CD4-positive, alpha-beta T cell treated with Interleukin-21 for 1 hour (primary cell): ENCODE measurements around the gene CCDC7.
A peak's percentile ranks its signal among the peaks of the same experiment; 100 is the strongest.
"Not testable (repeated sequence)": the region's sequence is repeated elsewhere in the genome, so short reads cannot be mapped to it uniquely, and the experiment has no call there.

Experiments used
- DNase-seq: peaks from one replicate; pipeline ENCODE4 v3.0.0-alpha.2; 2020

The CCDC7 gene

DNA sequence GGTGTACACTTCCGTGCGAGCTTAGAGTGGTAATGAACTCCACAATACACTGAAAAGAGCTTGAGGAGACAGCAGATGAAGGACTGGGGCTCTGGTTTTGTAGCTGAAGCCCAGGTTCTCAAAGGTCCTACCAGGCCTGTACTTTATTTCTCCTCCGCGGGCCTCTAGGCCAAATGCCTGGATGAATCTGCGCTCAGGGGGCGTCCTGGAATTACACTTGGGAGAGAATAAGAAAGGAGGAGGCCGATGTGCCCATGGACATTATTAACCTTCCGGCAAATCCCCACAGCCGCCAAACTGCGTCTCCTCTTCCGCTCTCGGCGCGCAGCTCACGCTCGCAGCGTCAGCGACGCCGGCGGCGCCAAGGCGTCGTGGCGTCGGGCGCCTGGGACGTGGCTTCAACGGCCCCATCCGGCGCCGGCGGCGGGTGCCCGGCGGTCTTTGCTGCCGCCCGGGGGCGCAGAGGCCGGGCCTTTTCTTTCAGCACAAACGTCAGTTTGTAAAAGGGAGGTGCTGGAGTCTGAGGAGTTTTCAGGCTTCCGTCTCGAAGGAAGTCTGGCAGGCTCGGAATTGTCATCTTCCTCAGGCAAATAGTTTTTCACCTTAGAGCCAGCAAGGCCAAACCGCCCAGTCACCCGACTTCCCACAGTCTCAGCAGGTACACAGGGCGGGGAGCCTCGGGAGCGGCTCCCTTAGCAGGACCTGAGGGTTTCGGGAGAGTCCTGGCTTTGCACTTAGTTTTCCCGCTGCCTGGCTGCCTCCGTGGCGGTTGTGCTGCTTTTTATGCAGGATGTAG is at the start of gene CCDC7:
TSS of gene CCDC7 (plus strand) at position 401 of the 796 bp plus-strand sequence. CDS start 5,503 bp downstream, outside the sequence.
- peak; percentile 88 for DNase-seq

GRCh38 chr10:32397163-32397562 is 48.8 kb upstream of the CCDC7 start:
- DNase-seq, result not testable (repeated sequence)

GRCh38 chr10:32399720-32400119 is 46.2 kb upstream of the CCDC7 start:
- DNase-seq, result not testable (repeated sequence)

- DNase-seq, result no peak
Measured at GRCh38 chr10:32400961-32401360, 45.0 kb upstream of the CCDC7 start.

- no peak for DNase-seq
Measured at GRCh38 chr10:32402499-32402898, 43.4 kb upstream of the CCDC7 start.

DNA sequence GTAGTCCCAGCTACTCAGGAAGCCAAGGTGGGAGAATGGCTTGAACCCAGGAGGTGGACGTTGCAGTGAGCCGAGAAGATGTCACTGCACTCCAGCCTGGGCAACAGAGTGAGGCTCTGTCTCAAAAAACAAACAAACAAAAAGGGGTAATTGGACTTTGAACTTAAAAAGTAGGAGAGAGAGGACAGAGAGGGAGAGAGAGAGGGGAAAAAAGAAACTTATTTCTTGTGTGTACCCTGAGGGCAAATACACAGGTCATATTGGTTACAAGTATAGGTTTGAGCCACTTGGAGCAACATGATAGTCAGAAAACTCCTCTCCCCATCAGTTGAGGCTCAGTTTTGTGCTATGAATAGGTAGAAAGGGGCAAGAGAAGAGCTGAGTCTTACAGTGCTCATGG is 42.8 kb upstream of the CCDC7 start:
- DNase-seq, result no peak

- no peak for DNase-seq
Measured at GRCh38 chr10:32408690-32409089, 37.2 kb upstream of the CCDC7 start.

- DNase-seq, result no peak
Measured at GRCh38 chr10:32409741-32410140, 36.2 kb upstream of the CCDC7 start.

- DNase-seq, result no peak
Measured at GRCh38 chr10:32410569-32410968, 35.4 kb upstream of the CCDC7 start.

DNA sequence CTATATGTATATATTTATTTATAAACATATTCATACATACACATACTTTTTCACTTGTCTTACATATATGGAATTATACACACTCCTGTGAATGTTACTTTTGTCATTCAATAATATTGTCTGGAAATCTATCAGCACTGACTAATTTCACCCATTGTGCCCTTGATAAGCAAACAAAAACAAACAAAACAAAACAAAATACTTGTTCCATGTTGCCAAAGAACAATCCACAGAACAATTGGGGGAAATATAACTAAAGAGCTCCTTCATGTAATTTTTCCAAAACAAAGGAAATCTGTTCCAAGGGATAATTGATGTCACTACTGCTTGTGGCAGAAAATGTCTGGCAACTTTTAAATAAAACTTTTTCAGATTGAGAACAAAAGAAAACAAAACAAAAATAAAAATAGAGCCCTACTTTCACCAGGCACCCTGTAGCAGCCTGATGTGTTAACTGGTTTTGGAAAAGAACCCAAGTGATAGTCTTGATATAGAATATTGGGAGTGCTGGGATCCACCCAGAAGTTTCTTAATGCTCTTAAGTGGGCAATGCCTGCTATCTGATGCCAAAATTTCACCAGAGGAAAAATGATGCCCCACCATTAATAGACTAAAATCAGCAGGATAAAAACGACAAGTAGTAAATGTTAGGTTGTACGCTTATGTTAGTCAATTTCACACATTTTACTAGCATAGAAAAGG is 34.0 kb upstream of the CCDC7 start:
- DNase-seq, result no peak

GRCh38 chr10:32412499-32412853 is 33.5 kb upstream of the CCDC7 start:
- no peak for DNase-seq

DNA sequence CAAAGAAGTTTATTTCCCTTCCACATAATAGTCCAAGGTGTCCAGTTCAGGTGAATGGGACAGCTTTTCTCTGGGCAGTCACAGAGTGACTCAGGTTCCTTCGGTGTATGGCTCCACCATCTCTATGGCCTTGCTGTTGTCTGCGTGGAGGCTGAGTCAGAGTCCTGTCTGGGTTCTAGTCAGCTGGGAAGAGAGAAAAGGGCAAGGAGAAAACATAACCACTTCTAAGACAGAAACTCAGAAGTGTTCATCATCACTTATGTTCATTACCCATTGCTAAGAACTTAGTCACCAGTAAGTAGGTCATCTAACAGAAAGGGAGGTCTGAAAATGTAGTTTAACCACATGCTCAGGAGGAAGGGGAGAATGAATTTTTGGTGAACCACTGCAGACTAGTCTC is 32.4 kb upstream of the CCDC7 start:
- peak; percentile 2 for DNase-seq

- no peak for DNase-seq
Measured at GRCh38 chr10:32415361-32415760, 30.6 kb upstream of the CCDC7 start.

DNA sequence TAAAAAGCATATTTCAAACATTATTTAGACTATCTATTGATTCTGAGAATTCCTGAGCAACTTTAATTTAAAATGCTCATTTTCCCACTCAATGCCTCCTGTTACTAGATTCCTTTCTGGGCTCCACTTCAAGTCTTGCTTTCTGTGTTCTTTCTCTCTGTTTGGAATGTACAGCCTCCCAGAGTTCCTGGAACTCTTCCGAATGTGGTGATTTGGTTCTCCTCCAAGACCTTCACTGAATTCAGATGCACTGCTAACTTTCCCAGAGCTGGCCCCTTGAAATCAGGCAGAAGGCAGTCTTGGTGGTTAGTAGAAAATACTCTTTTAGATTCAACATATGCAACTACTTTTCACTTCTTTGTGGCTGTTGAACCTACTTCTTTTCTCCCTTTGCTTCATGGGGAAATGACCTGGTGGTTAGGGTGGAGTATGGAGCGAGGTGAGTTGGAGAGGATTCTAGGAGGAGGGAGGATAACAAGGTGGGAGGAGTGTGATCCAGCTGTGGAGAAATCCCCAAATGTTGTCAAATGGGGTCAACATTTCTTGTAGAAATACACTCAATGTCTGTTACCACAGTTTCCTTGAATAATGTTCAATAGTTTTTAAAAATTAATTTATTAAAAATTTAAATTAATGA is 27.9 kb upstream of the CCDC7 start:
- no peak for DNase-seq

GRCh38 chr10:32418572-32418971 is 27.4 kb upstream of the CCDC7 start:
- DNase-seq, result no peak

DNA sequence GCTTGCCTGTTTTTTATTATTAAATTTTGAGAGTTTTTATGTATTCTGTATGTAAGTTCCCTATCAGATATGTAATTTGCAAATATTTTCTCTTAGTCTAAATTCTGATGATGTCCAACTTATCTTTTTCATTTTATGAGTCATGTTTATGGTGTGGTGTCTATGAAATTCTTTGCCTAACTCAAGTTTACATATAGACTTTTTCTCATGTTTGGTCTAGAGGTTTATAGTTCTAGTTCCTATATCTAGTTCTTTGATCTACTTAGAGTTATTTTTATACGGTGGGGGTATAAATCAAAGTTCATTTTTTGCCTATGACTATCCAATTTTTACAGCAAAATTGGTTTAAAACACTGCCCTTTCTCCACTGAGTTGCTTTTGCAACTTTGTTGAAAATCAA is 26.3 kb upstream of the CCDC7 start:
- no peak for DNase-seq

DNA sequence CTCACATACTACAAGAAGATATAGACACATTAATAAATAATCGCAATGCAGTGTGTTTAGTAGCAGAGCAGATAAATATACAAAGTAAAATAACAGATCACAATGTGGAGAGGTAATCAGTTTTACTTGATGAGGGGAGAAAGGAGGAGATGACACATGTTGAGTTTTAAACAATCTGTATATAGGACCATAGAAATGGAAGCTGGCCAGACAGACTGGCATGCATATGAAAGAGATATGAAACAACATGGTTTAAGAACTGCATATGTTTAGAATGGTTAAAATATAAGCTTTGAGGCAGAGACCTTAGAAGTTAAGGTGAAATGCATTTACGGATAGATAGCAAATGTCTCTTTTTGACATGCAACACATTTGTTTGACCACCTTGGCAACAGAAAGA is 19.8 kb upstream of the CCDC7 start:
- no peak for DNase-seq

DNA sequence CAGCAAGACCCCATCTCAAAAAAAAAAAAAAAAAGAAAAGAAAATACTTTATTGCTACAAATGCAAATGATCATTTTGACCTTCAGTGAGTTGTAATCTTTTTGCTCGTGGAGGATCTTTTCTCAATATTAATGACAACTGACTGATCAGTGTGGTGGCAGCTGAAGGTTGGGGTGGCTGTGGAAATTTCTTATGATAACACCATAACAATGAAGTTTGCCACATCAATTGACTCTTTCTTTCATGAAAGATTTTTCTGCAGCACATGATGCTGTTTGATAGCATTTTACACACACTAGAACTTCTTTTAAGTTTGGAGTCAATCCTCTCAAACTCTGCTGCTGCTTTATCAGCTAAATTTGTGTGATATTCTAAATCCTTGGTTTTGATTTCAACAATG is 12.4 kb upstream of the CCDC7 start:
- no peak for DNase-seq

DNA sequence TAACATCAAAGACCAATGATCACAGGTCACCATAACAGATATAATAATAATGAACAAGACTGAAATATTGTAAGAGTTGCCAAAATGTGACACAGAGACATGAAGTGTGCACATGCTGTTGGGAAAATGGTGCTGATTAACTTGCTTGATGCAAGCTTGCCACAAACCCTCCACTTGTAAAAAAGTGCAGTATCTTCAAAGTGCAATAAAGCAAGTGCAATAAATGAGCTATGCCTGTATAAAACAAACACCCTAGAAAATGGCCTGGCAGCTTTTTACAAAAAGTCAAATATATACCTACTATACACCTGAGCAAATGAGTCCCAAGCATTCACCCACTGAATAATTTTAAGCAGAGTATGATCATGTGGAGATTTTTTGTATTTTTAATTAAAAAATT is 9.7 kb upstream of the CCDC7 start:
- DNase-seq, result no peak

- DNase-seq, result no peak
Measured at GRCh38 chr10:32437334-32437733, 8.6 kb upstream of the CCDC7 start.

DNA sequence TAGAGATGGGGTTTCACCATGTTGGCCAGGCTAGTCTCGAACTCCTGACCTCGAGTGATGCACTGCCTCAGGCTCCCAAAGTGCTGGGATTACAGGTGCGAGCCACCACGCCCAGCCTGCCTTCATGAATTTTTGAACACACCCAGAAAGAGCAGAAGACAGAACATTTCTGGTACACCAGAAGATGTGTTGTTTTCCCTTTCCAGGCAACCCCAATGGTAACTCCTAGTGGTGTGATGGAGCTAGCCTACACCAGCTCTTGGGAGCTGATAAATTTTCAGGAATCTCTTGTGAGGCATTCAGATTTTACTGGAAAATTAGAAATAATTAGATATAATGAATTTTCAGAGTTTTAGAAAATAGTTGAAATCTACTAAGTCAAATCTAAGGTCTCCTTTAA is 904 bp upstream of the CCDC7 start:
- no peak for DNase-seq

- DNase-seq, result peak; percentile 12
Measured at GRCh38 chr10:32446536-32447406, 831 bp downstream of the CCDC7 start.

- no peak for DNase-seq
Measured at GRCh38 chr10:32454148-32454547, 8.2 kb downstream of the CCDC7 start.
